Caco-2 (cell line): ENCODE measurements around the gene DRAP1. TPM values are rescaled to one million over a fixed set of nuclear protein-coding genes. Genes with fewer than 3 reads are reported as not detected.

Experiments used
- BruUV-seq: library from RNA; stranded (reverse); fragments of 400-500 nt; replicated peaks from 2 replicates; lab custom pipeline; 2021; lab: Mats Ljungman, UMichigan
- CTCF ChIA-PET: fragments of 300-600 bp; sonication (Branson Sonifier 250); formaldehyde crosslinking; loops from one replicate; lab custom pipeline; 2022; ENCODE audit warnings: antibody characterized with exemption; lab: Charles Lee
- POLR2A ChIA-PET: fragments of 300-600 bp; sonication (Branson Sonifier 250); formaldehyde crosslinking; loops from one replicate; lab custom pipeline; 2022; ENCODE audit warnings: antibody characterized with exemption; lab: Charles Lee
- DNase-seq, 2 experiments: peaks; one replicate each; pipeline versions ENCODE4 v3.0.0 to v3.0.0-alpha.2; 2020 to 2022
- H3K27me3 ChIP-seq: replicated peaks from 2 replicates; pipeline ENCODE4 v1.6.0; 2011; ENCODE audit warnings: low read length; ENCODE audit not compliant: control insufficient read depth, insufficient read depth
- H3K36me3 ChIP-seq: 2 replicates; pipeline ENCODE4 v1.5.1; 2011; ENCODE audit warnings: low read length; ENCODE audit not compliant: control insufficient read depth, insufficient read depth
- H3K4me1 ChIP-seq: fragments of 250-450 bp; sonication (Bioruptor Pico); 2 replicates; pipeline ENCODE4 v1.5.1; 2020; ENCODE audit warnings: mild to moderate bottlenecking
- H3K4me3 ChIP-seq: 2 replicates; pipeline ENCODE4 v1.5.1; 2011; ENCODE audit warnings: low read depth, mild to moderate bottlenecking, control low read depth, low read length
- H3K9me3 ChIP-seq: fragments of 250-450 bp; sonication (Bioruptor Pico); 2 replicates; pipeline ENCODE4 v1.5.1; 2020; ENCODE audit warnings: mild to moderate bottlenecking, moderate library complexity
- H3K27ac Mint-ChIP-seq: one replicate; pipeline ENCODE4 v1.8.0; 2022; ENCODE audit warnings: mixed read lengths; ENCODE audit not compliant: unreplicated experiment
- H3K27me3 Mint-ChIP-seq: one replicate; pipeline ENCODE4 v1.8.0; 2022; ENCODE audit warnings: mixed read lengths; ENCODE audit not compliant: insufficient read depth, unreplicated experiment
- H3K36me3 Mint-ChIP-seq: one replicate; pipeline ENCODE4 v1.8.0; 2022; ENCODE audit warnings: mild to moderate bottlenecking, mixed read lengths; ENCODE audit not compliant: insufficient read depth, unreplicated experiment
- H3K4me1 Mint-ChIP-seq: one replicate; pipeline ENCODE4 v1.8.0; 2022; ENCODE audit warnings: low read depth, mixed read lengths; ENCODE audit not compliant: unreplicated experiment
- H3K4me3 Mint-ChIP-seq: one replicate; pipeline ENCODE4 v1.8.0; 2022; ENCODE audit warnings: mild to moderate bottlenecking, moderate library complexity, mixed read lengths; ENCODE audit not compliant: unreplicated experiment
- H3K9me3 Mint-ChIP-seq: one replicate; pipeline ENCODE4 v1.8.0; 2022; ENCODE audit warnings: mixed read lengths; ENCODE audit not compliant: unreplicated experiment
- CTCF ChIP-seq, 2 experiments: fragments of 200-600 bp in 1 of 2; IDR thresholded peaks; 1 replicate in 1 of 2; 2 replicates in 1 of 2; pipeline versions ENCODE4 v1.5.1 to v1.8.0; 2011 to 2022; ENCODE audit warnings: antibody characterized with exemption in 1 of 2, control low read depth in 1 of 2, inconsistent platforms in 1 of 2, low read depth in 1 of 2, low read length in 1 of 2, mild to moderate bottlenecking in 1 of 2, moderate library complexity in 1 of 2; ENCODE audit not compliant: insufficient read depth in 1 of 2, severe bottlenecking in 1 of 2, unreplicated experiment in 1 of 2
- intact Hi-C: fragments of 100-400 bp; cut with micrococcal nuclease; formaldehyde crosslinking; loops from one replicate; pipeline ENCODE4 v1.10.0; 2022; ENCODE audit not compliant: unreplicated experiment
- total RNA-seq: library from RNA; stranded (reverse); gene quantifications from 2 replicates; pipeline ENCODE4 v1.2.3, GENCODE V29; 2022

The DRAP1 gene
- total RNA-seq, 1 experiment from 2014 or later = 91.0 TPM

- TF ChIP-seq CTCF (IDR thresholded peaks at IDR 0.05; ENCODE audit: insufficient read depth in 1 of 2, low read depth in 1 of 2, low read length in 1 of 2, severe bottlenecking in 1 of 2, unreplicated experiment in 1 of 2) = no peak
- Mint-ChIP-seq H3K4me3 (no peak overlapping the region), H3K36me3 (peaks cover 30% of the 10 kb centered on the region), H3K9me3 (no peaks in the 10 kb centered on the region), H3K27ac (no peak overlapping the region), H3K27me3 (no peaks in the 10 kb centered on the region), H3K4me1 (peaks cover 21% of the 10 kb centered on the region)
- H3K4me3 ChIP-seq = no peak overlapping the region
- no peaks in the 10 kb centered on the region for H3K27me3 ChIP-seq
- H3K4me1 ChIP-seq = peaks cover 18% of the 10 kb centered on the region
- no peaks in the 10 kb centered on the region for H3K36me3 ChIP-seq
- intact Hi-C loops = no loop called here
- BruUV-seq = no TSS peak
- no peak for DNase-seq
- CTCF ChIA-PET = no interaction called here
- POLR2A ChIA-PET = no interaction called here
- no peaks in the 10 kb centered on the region for H3K9me3 ChIP-seq
Observed at GRCh38 chr11:65892661-65893317, 26.4 kb upstream of the DRAP1 start.

- H3K4me1 ChIP-seq = peaks cover 20% of the 10 kb centered on the region
- no peak overlapping the region for H3K27ac Mint-ChIP-seq
- DNase-seq = no peak
- intact Hi-C loops = no loop called here
- no peak overlapping the region for H3K4me3 Mint-ChIP-seq
- BruUV-seq = no TSS peak
- no peaks in the 10 kb centered on the region for H3K27me3 ChIP-seq
- TF ChIP-seq CTCF (IDR thresholded peaks at IDR 0.05; ENCODE audit: insufficient read depth in 1 of 2, low read depth in 1 of 2, low read length in 1 of 2, severe bottlenecking in 1 of 2, unreplicated experiment in 1 of 2) = no peak
- peaks cover 30% of the 10 kb centered on the region for H3K36me3 Mint-ChIP-seq
- no peaks in the 10 kb centered on the region for H3K27me3 Mint-ChIP-seq
- ChIA-PET CTCF (no interaction called here), POLR2A (interaction anchor here (0.5 kb wide), 1 partner anchor 108 kb away, joined by 4 read pairs; the partner anchor contains the start of genes BANF1 and EIF1AD)
- H3K4me3 ChIP-seq = no peak overlapping the region
- H3K36me3 ChIP-seq = no peaks in the 10 kb centered on the region
- H3K4me1 Mint-ChIP-seq = peaks cover 17% of the 10 kb centered on the region
- H3K9me3 ChIP-seq = no peaks in the 10 kb centered on the region
- H3K9me3 Mint-ChIP-seq = no peaks in the 10 kb centered on the region
Observed at GRCh38 chr11:65894034-65894591, 25.1 kb upstream of the DRAP1 start.

- no peak overlapping the region for H3K27ac Mint-ChIP-seq
- H3K9me3 ChIP-seq = no peaks in the 10 kb centered on the region
- H3K36me3 Mint-ChIP-seq = peaks cover 29% of the 10 kb centered on the region
- no peaks in the 10 kb centered on the region for H3K27me3 Mint-ChIP-seq
- peaks cover 10% of the 10 kb centered on the region for H3K4me1 Mint-ChIP-seq
- H3K36me3 ChIP-seq = no peaks in the 10 kb centered on the region
- H3K4me1 ChIP-seq = peaks cover 9% of the 10 kb centered on the region
- no TSS peak for BruUV-seq
- CTCF ChIA-PET = interaction anchor here (1.2 to 1.4 kb wide), 2 partner anchors 11 to 36 kb away, joined by 3 read pairs; no protein-coding TSS in a partner anchor
- intact Hi-C loops = no loop called here
- no peak for DNase-seq
- no peak for TF ChIP-seq CTCF (IDR thresholded peaks at IDR 0.05; ENCODE audit: insufficient read depth in 1 of 2, low read depth in 1 of 2, low read length in 1 of 2, severe bottlenecking in 1 of 2, unreplicated experiment in 1 of 2)
- H3K4me3 ChIP-seq = no peak overlapping the region
- no peaks in the 10 kb centered on the region; the same call in 1 of the 2 replicates for H3K27me3 ChIP-seq
- POLR2A ChIA-PET = no interaction called here
- H3K9me3 Mint-ChIP-seq = no peaks in the 10 kb centered on the region
- no peak overlapping the region for H3K4me3 Mint-ChIP-seq
Observed at GRCh38 chr11:65895482-65895981, 23.7 kb upstream of the DRAP1 start.
